ENCODE results near the gene ZG16B. TPM values are rescaled to one million over a fixed set of nuclear protein-coding genes. Genes with fewer than 3 reads are reported as not detected.

ZG16B gene
- total RNA-seq, 1 experiment from 2014 or later, result not detected

- Histone ChIP-seq H3K4me1 (ENCODE audit: insufficient read depth, low read length) (no peaks in the 10 kb centered on the region), H3K9me3 (ENCODE audit: control insufficient read depth, low read depth, low read length) (no peaks in the 10 kb centered on the region), H4K91ac (ENCODE audit: insufficient read length, low read depth, low read length) (no peak overlapping the region), H3K18ac (ENCODE audit: insufficient read length, low read depth, low read length) (no peak overlapping the region), H3K27ac (ENCODE audit: insufficient read length, low read depth, low read length) (no peak overlapping the region), H3K79me1 (ENCODE audit: insufficient read depth, low read depth, low read length, poor library complexity, severe bottlenecking) (no peaks in the 10 kb centered on the region), H3K23me2 (ENCODE audit: insufficient read length, low read depth, low read length, poor library complexity, severe bottlenecking) (no peaks in the 10 kb centered on the region), H3K56ac (ENCODE audit: insufficient read length, low read depth, low read length) (no peak overlapping the region), H3K23ac (ENCODE audit: insufficient read length, low read depth, low read length) (no peak overlapping the region), H2BK12ac (ENCODE audit: insufficient read length, low read depth, low read length) (no peak overlapping the region), H3K4me2 (ENCODE audit: insufficient read depth, insufficient read length, low read length) (no peak overlapping the region), H2BK20ac (ENCODE audit: low read depth, low read length, poor library complexity, severe bottlenecking) (no peak overlapping the region), H2AK5ac (ENCODE audit: insufficient read length, low read length) (no peak overlapping the region), H2BK15ac (ENCODE audit: low read depth, low read length) (no peak overlapping the region), H4K5ac (ENCODE audit: insufficient read length, low read depth, low read length) (no peak overlapping the region), H2BK5ac (ENCODE audit: insufficient read length, low read length) (no peak overlapping the region), H3K27me3 (ENCODE audit: insufficient read depth, low read length) (no peaks in the 10 kb centered on the region), H3T11ph (ENCODE audit: low read length) (no peak overlapping the region), H3K9ac (ENCODE audit: extremely low read depth, insufficient read length, low read length) (no peak overlapping the region), H3K4ac (ENCODE audit: low read depth, low read length) (no peak overlapping the region), H3K79me2 (ENCODE audit: insufficient read depth, low read length) (no peaks in the 10 kb centered on the region), H2BK120ac (ENCODE audit: low read depth, low read length, poor library complexity, severe bottlenecking) (no peak overlapping the region), H3K14ac (ENCODE audit: insufficient read depth, low read length) (no peak overlapping the region), H4K8ac (replicated peaks; ENCODE audit: insufficient read length, low read depth, low read length) (no peak overlapping the region), H2AFZ (ENCODE audit: low read length) (no peak overlapping the region), H4K20me1 (ENCODE audit: control insufficient read depth, insufficient read depth, insufficient read length) (no peaks in the 10 kb centered on the region)
- Mint-ChIP-seq H3K27me3 (ENCODE audit: low read depth) (peaks cover 9% of the 10 kb centered on the region), H3K27ac (no peak overlapping the region), H3K4me3 (no peak overlapping the region), H3K4me1 (peaks cover 7% of the 10 kb centered on the region in 2 experiments; a peak in 3 of 4 replicates), H3K9me3 (no peaks in the 10 kb centered on the region), H3K36me3 (ENCODE audit: insufficient read depth in 1 of 3, low read depth in 3 of 3) (no peaks in the 10 kb centered on the region)
- no peak for TF ChIP-seq CTCF (conservative IDR thresholded peaks at IDR 0.05)
- no peak for DNase-seq
- WGBS (ENCODE audit: extremely low coverage, insufficient read length, low lambda C conversion rate), result no CpG with 5 or more reads among the region's 10 CpGs
These were observed 14.8 kb upstream of the ZG16B start for GRCh38 chr16:2815299-2815771.

Data from H9 (cell line).